Loucy (cell line): ENCODE results near the gene CC2D1A.

Source experiments
- H2AFZ ChIP-seq: fragments of 200-600 bp; sonication (generic); 2 replicates; pipeline ENCODE4 v1.6.0; 2016; ENCODE audit warnings: antibody characterized with exemption, mild to moderate bottlenecking, low read length, moderate library complexity
- H3F3A ChIP-seq: fragments of 200-600 bp; 2 replicates; pipeline ENCODE4 v1.6.0; 2016; ENCODE audit warnings: antibody characterized with exemption, low read depth, mild to moderate bottlenecking
- H3K27me3 ChIP-seq: fragments of 200-600 bp; sonication (generic); 2 replicates; pipeline ENCODE4 v1.6.1; 2014; ENCODE audit warnings: low read length, mild to moderate bottlenecking; ENCODE audit not compliant: insufficient read depth, poor library complexity, severe bottlenecking
- H3K36me3 ChIP-seq: fragments of 200-600 bp; sonication (generic); 2 replicates; pipeline ENCODE4 v1.6.1; 2016; ENCODE audit warnings: low read length; ENCODE audit not compliant: insufficient read depth
- H3K4me1 ChIP-seq: fragments of 200-600 bp; sonication (generic); 2 replicates; pipeline ENCODE4 v1.5.1; 2014; ENCODE audit warnings: low read length, mild to moderate bottlenecking; ENCODE audit not compliant: insufficient read depth, poor library complexity, severe bottlenecking
- H3K4me2 ChIP-seq: fragments of 200-600 bp; sonication (generic); 2 replicates; pipeline ENCODE4 v1.6.0; 2014; ENCODE audit warnings: antibody characterized with exemption, low read length, low read depth, mild to moderate bottlenecking; ENCODE audit not compliant: poor library complexity, severe bottlenecking
- H3K4me3 ChIP-seq: fragments of 200-600 bp; sonication (generic); 2 replicates; pipeline ENCODE4 v1.5.1; 2014; ENCODE audit warnings: low read length, mild to moderate bottlenecking, mixed read lengths; ENCODE audit not compliant: poor library complexity, severe bottlenecking
- H3K79me2 ChIP-seq: fragments of 200-600 bp; sonication (generic); 2 replicates; pipeline ENCODE4 v1.6.1; 2014; ENCODE audit warnings: low read length; ENCODE audit not compliant: insufficient read depth
- H3K9ac ChIP-seq: fragments of 200-600 bp; sonication (generic); 2 replicates; pipeline ENCODE4 v1.6.0; 2014; ENCODE audit warnings: mild to moderate bottlenecking, low read depth, low read length, moderate library complexity; ENCODE audit not compliant: poor library complexity, severe bottlenecking
- H3K9me2 ChIP-seq: fragments of 200-600 bp; sonication (generic); replicated peaks from 2 replicates; pipeline ENCODE4 v1.6.1; 2016; ENCODE audit warnings: low read depth, low read length, mixed read lengths
- H3K9me3 ChIP-seq: fragments of 200-600 bp; sonication (generic); 2 replicates; pipeline ENCODE4 v1.6.1; 2014; ENCODE audit warnings: mild to moderate bottlenecking, antibody characterized with exemption, low read length, low read depth; ENCODE audit not compliant: insufficient read depth
- H4K20me1 ChIP-seq: fragments of 200-600 bp; sonication (generic); 2 replicates; pipeline ENCODE4 v1.6.0; 2014; ENCODE audit warnings: antibody characterized with exemption, low read length, mild to moderate bottlenecking; ENCODE audit not compliant: insufficient read depth, poor library complexity, severe bottlenecking
- CTCF ChIP-seq: fragments of 200-600 bp; sonication (generic); conservative IDR thresholded peaks from 2 replicates; pipeline ENCODE4 v1.5.1; 2014; ENCODE audit warnings: mild to moderate bottlenecking, antibody characterized with exemption, low read length
- EZH2phosphoT487 ChIP-seq: fragments of 200-600 bp; IDR thresholded peaks from 2 replicates; pipeline ENCODE4 v1.6.1; 2018; ENCODE audit warnings: antibody characterized with exemption, mild to moderate bottlenecking, moderate library complexity, borderline replicate concordance

Gene CC2D1A

GRCh38 chr19:13860679-13861391 is 45.2 kb upstream of the CC2D1A start:
- peak overlapping the region; percentile 81; the same call in 1 of the 2 replicates for H2AFZ ChIP-seq
- no peaks in the 10 kb centered on the region for H3K9me2 ChIP-seq
- no peaks in the 10 kb centered on the region for H4K20me1 ChIP-seq
- no peaks in the 10 kb centered on the region for H3K9me3 ChIP-seq
- peak overlapping the region; percentile 97 for H3K4me2 ChIP-seq
- H3K79me2 ChIP-seq = peaks cover under 1% of the 10 kb centered on the region; the same call in 1 of the 2 replicates
- peaks cover 22% of the 10 kb centered on the region for H3F3A ChIP-seq
- no peaks in the 10 kb centered on the region for H3K36me3 ChIP-seq
- H3K4me3 ChIP-seq = no peak overlapping the region
- no peak for TF ChIP-seq EZH2phosphoT487
- H3K9ac ChIP-seq = no peak overlapping the region
- H3K27me3 ChIP-seq = no peaks in the 10 kb centered on the region
- H3K4me1 ChIP-seq = peaks cover 29% of the 10 kb centered on the region

DNA sequence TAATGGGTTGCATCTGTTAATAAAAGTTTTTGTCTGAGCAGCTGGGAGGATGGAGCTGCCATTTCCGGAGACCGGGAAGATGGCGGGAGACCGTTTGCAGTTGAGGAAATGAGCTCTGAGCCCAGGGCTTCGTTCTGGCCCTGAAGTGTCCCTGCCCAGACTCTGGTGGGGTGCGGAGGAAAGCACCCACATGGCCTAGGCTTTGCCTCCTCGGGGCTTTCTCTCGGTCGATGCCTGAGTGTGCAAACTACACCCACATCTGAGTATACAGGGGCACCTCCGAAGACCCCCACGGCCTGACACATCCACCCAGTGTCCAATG is 44.6 kb upstream of the CC2D1A start:
- Histone ChIP-seq H3K79me2 (peaks cover 6% of the 10 kb centered on the region), H3F3A (peaks cover 22% of the 10 kb centered on the region), H3K9me3 (no peaks in the 10 kb centered on the region), H3K4me2 (peak overlapping the region; percentile 97), H3K9me2 (no peaks in the 10 kb centered on the region), H3K36me3 (no peaks in the 10 kb centered on the region), H3K27me3 (no peaks in the 10 kb centered on the region), H3K4me1 (peaks cover 31% of the 10 kb centered on the region), H3K4me3 (peak overlapping the region; percentile 64), H2AFZ (peak overlapping the region; percentile 81), H4K20me1 (no peaks in the 10 kb centered on the region), H3K9ac (peak overlapping the region; percentile 64)
- TF ChIP-seq CTCF (no peak), EZH2phosphoT487 (no peak)

GRCh38 chr19:13861714-13862531 is 44.1 kb upstream of the CC2D1A start:
- no peak for TF ChIP-seq EZH2phosphoT487
- TF ChIP-seq CTCF = peak; percentile 80
- Histone ChIP-seq H4K20me1 (no peaks in the 10 kb centered on the region), H3K9me2 (no peaks in the 10 kb centered on the region), H3K4me1 (peaks cover 35% of the 10 kb centered on the region), H3K4me2 (peak overlapping the region; percentile 97), H3F3A (peaks cover 22% of the 10 kb centered on the region), H2AFZ (peak overlapping the region; percentile 81), H3K27me3 (no peaks in the 10 kb centered on the region), H3K9me3 (no peaks in the 10 kb centered on the region), H3K36me3 (no peaks in the 10 kb centered on the region), H3K9ac (peak overlapping the region; percentile 64), H3K4me3 (peak overlapping the region; percentile 64), H3K79me2 (peaks cover 11% of the 10 kb centered on the region)
